NCI-H460 (cell line): ENCODE data around the gene PAPOLA. TPM values are rescaled to one million over a fixed set of nuclear protein-coding genes. Genes with fewer than 3 reads are reported as not detected.

Source experiments
- DNase-seq: peaks from one replicate; pipeline ENCODE4 v3.0.0-alpha.2; 2016; ENCODE audit warnings: low read depth; ENCODE audit errors: extremely low read depth
- total RNA-seq: library from RNA; depleted of rRNA; stranded (reverse); fragments of >200 nt; shearing (Covaris generic); gene quantifications from 2 replicates; pipeline ENCODE4 v1.2.3, GENCODE V29; 2014; rRNA removed

Gene PAPOLA
- total RNA-seq, 1 experiment from 2014 or later = 172 TPM

DNA sequence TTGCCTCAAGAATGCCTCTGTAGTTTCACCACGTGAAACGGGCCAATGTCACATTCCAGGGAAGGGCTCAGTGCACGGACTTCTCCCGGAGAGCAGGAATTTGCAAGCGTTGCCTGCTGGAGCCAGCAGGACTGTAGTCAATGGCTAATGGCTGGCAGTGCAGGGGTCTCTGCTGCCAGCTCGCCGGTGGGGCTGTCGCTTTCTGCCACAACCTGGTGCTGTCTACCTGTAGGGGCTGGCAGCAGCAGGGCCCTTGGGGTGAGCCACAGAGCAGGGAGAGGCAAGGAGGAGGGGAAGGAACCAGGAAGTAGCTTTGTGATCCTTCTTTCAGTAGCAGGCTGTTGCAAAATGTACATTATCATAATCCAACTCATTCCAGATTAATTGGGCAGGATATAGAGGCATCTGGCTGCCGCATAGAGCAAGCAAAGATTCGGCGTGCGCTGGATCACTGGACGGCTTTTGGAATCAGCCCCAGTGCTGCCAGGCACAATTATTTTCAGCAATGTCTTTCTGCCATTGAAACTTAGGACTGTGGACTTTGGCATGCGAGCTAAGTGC, 114.1 kb downstream of the PAPOLA start:
- no peak for DNase-seq

Other genes with a start within 250 kb of the PAPOLA start
- not detected in 2 replicates for gene BDKRB1, start 246.2 kb upstream of the PAPOLA start, total RNA-seq
- gene ATG2B, start 139.0 kb upstream of the PAPOLA start, total RNA-seq = 10.1 and 13.1 TPM in 2 replicates
- gene GSKIP, start 138.9 kb upstream of the PAPOLA start, total RNA-seq = 38.6 and 44.0 TPM in 2 replicates
- 0.40 and 0.72 TPM in 2 replicates for gene AK7, start 110.3 kb upstream of the PAPOLA start, total RNA-seq